Panc1 (cell line): ENCODE measurements around the gene PAX5. TPM values are rescaled to one million over a fixed set of nuclear protein-coding genes. Genes with fewer than 3 reads are reported as not detected.

ENCODE experiments used
- ATAC-seq: fragments of 200-7000 bp; cut with Tn5 transposase; 2 replicates; pipeline ENCODE4 v1.9.1; 2020; ENCODE audit warnings: mild to moderate bottlenecking, moderate library complexity
- BruUV-seq: library from RNA; stranded (reverse); fragments of 400-500 nt; replicated peaks from 2 replicates; lab custom pipeline; 2021; lab: Mats Ljungman, UMichigan
- CTCF ChIA-PET: fragments of 300-600 bp; sonication (Branson Sonifier 250); formaldehyde crosslinking; loops from one replicate; lab custom pipeline; 2022; ENCODE audit warnings: antibody characterized with exemption; lab: Charles Lee
- POLR2A ChIA-PET: fragments of 300-600 bp; sonication (Branson Sonifier 250); formaldehyde crosslinking; loops from one replicate; lab custom pipeline; 2022; ENCODE audit warnings: antibody characterized with exemption; lab: Charles Lee
- DNase-seq: peaks from one replicate; pipeline ENCODE4 v3.0.0-alpha.2; 2010; ENCODE audit warnings: low read depth, low spot score
- H3K27ac ChIP-seq: 2 replicates; pipeline ENCODE4 v1.5.1; 2011; ENCODE audit warnings: mild to moderate bottlenecking, low read length, inconsistent platforms
- H3K27me3 ChIP-seq: fragments of 200-500 bp; sonication (Bioruptor generic); 2 replicates; pipeline ENCODE4 v1.6.0; 2014; ENCODE audit warnings: low read length, inconsistent platforms; ENCODE audit not compliant: control insufficient read depth, insufficient read depth
- H3K36me3 ChIP-seq: fragments of 200-500 bp; sonication (Bioruptor generic); 2 replicates; pipeline ENCODE4 v1.5.1; 2014; ENCODE audit warnings: inconsistent platforms, mild to moderate bottlenecking, low read length, moderate library complexity; ENCODE audit not compliant: control insufficient read depth, insufficient read depth
- H3K4me1 ChIP-seq: 2 replicates; pipeline ENCODE4 v1.5.1; 2011; ENCODE audit warnings: inconsistent platforms, mild to moderate bottlenecking, low read length, moderate library complexity; ENCODE audit not compliant: control insufficient read depth, insufficient read depth
- H3K4me3 ChIP-seq, 2 experiments: 2 replicates each; pipeline ENCODE4 v1.5.1; 2011 to 2012; ENCODE audit warnings: low read depth in 2 of 2, low read length in 2 of 2, mild to moderate bottlenecking in 2 of 2, inconsistent platforms in 1 of 2, moderate library complexity in 1 of 2
- H3K9me3 ChIP-seq: fragments of 200-500 bp; sonication (Bioruptor generic); 2 replicates; pipeline ENCODE4 v1.5.1; 2014; ENCODE audit warnings: low read depth, mild to moderate bottlenecking, inconsistent platforms, low read length, moderate library complexity; ENCODE audit not compliant: control insufficient read depth, insufficient read depth
- POLR2AphosphoS5 ChIP-seq: IDR thresholded peaks from 2 replicates; pipeline ENCODE4 v1.6.1; 2012; ENCODE audit warnings: mild to moderate bottlenecking, low read depth, low read length, moderate library complexity
- SIN3A ChIP-seq: IDR thresholded peaks from 2 replicates; pipeline ENCODE4 v1.6.1; 2012; ENCODE audit warnings: low read depth, mild to moderate bottlenecking, low read length, moderate library complexity, borderline replicate concordance; ENCODE audit not compliant: insufficient read depth
- TCF7L2 ChIP-seq: IDR thresholded peaks from 2 replicates; pipeline ENCODE4 v1.6.1; 2011; ENCODE audit warnings: mild to moderate bottlenecking, low read depth, low read length, inconsistent platforms
- in situ Hi-C: cut with HindIII; loops from 2 replicates; pipeline ENCODE4 v1.10.0; 2016; ENCODE audit warnings: low sequenced_read_pairs, low pct_unique_long_range_greater_than_20kb
- intact Hi-C: fragments of 100-400 bp; cut with micrococcal nuclease; formaldehyde crosslinking; loops from one replicate; pipeline ENCODE4 v1.10.0; 2022; ENCODE audit not compliant: unreplicated experiment
- total RNA-seq: library from RNA; stranded (reverse); gene quantifications from one replicate; pipeline ENCODE4 v1.2.1, GENCODE V29; 2021; ENCODE audit not compliant: unreplicated experiment
- TF ChIP-seq, protein P1 (sequence below): fragments of 450-650 bp; IDR thresholded peaks from 2 replicates; pipeline ENCODE4 v1.5.1; 2017; ENCODE audit warnings: mild to moderate bottlenecking
- TF ChIP-seq, protein P2 (sequence below), 2 experiments: IDR thresholded peaks; 2 replicates each; pipeline ENCODE4 v1.6.1; 2011 to 2012; ENCODE audit warnings: low read depth in 2 of 2, control low read depth in 1 of 2, low read length in 1 of 2, mild to moderate bottlenecking in 1 of 2, moderate library complexity in 1 of 2; ENCODE audit not compliant: insufficient read depth in 1 of 2

PAX5 gene
- total RNA-seq, 1 experiment from 2014 or later = 0.39 TPM

GRCh38 chr9:37010180-37010579 lies 23.9 kb downstream of the PAX5 start:
- H3K36me3 ChIP-seq = no peaks in the 10 kb centered on the region
- ATAC-seq (no peak), DNase-seq (no peak)
- CTCF ChIA-PET = interaction anchor here (1.0 kb wide), 2 partner anchors 8 to 137 kb away, joined by 4 to 5 read pairs; no protein-coding TSS in a partner anchor
- intact Hi-C loops = no loop called here
- TF ChIP-seq, protein P1, sequence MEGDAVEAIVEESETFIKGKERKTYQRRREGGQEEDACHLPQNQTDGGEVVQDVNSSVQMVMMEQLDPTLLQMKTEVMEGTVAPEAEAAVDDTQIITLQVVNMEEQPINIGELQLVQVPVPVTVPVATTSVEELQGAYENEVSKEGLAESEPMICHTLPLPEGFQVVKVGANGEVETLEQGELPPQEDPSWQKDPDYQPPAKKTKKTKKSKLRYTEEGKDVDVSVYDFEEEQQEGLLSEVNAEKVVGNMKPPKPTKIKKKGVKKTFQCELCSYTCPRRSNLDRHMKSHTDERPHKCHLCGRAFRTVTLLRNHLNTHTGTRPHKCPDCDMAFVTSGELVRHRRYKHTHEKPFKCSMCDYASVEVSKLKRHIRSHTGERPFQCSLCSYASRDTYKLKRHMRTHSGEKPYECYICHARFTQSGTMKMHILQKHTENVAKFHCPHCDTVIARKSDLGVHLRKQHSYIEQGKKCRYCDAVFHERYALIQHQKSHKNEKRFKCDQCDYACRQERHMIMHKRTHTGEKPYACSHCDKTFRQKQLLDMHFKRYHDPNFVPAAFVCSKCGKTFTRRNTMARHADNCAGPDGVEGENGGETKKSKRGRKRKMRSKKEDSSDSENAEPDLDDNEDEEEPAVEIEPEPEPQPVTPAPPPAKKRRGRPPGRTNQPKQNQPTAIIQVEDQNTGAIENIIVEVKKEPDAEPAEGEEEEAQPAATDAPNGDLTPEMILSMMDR = no peak
- TF ChIP-seq SIN3A (no peak), TCF7L2 (no peak), POLR2AphosphoS5 (no peak)
- TF ChIP-seq, protein P2, sequence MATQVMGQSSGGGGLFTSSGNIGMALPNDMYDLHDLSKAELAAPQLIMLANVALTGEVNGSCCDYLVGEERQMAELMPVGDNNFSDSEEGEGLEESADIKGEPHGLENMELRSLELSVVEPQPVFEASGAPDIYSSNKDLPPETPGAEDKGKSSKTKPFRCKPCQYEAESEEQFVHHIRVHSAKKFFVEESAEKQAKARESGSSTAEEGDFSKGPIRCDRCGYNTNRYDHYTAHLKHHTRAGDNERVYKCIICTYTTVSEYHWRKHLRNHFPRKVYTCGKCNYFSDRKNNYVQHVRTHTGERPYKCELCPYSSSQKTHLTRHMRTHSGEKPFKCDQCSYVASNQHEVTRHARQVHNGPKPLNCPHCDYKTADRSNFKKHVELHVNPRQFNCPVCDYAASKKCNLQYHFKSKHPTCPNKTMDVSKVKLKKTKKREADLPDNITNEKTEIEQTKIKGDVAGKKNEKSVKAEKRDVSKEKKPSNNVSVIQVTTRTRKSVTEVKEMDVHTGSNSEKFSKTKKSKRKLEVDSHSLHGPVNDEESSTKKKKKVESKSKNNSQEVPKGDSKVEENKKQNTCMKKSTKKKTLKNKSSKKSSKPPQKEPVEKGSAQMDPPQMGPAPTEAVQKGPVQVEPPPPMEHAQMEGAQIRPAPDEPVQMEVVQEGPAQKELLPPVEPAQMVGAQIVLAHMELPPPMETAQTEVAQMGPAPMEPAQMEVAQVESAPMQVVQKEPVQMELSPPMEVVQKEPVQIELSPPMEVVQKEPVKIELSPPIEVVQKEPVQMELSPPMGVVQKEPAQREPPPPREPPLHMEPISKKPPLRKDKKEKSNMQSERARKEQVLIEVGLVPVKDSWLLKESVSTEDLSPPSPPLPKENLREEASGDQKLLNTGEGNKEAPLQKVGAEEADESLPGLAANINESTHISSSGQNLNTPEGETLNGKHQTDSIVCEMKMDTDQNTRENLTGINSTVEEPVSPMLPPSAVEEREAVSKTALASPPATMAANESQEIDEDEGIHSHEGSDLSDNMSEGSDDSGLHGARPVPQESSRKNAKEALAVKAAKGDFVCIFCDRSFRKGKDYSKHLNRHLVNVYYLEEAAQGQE (IDR thresholded peaks at IDR 0.05; ENCODE audit: insufficient read depth in 1 of 2, low read depth in 2 of 2, low read length in 1 of 2) = no peak
- peaks cover 59% of the 10 kb centered on the region for H3K27me3 ChIP-seq
- BruUV-seq = no TSS peak
- POLR2A ChIA-PET = no interaction called here
- H3K4me3 ChIP-seq = no peak overlapping the region
- no peaks in the 10 kb centered on the region for H3K4me1 ChIP-seq
- in situ Hi-C loops = no loop called here
- no peaks in the 10 kb centered on the region for H3K9me3 ChIP-seq
- no peak overlapping the region for H3K27ac ChIP-seq

- Histone ChIP-seq H3K4me1 (no peaks in the 10 kb centered on the region), H3K4me3 (no peak overlapping the region), H3K27ac (no peak overlapping the region), H3K27me3 (peaks cover 50% of the 10 kb centered on the region), H3K36me3 (no peaks in the 10 kb centered on the region), H3K9me3 (no peaks in the 10 kb centered on the region)
- ChIA-PET CTCF (interaction anchor here (1.2 to 1.6 kb wide), 2 partner anchors 12 to 322 kb away, joined by 3 to 4 read pairs; no protein-coding TSS in a partner anchor), POLR2A (no interaction called here)
- ATAC-seq (no peak), DNase-seq (no peak)
- no TSS peak for BruUV-seq
- in situ Hi-C loops (no loop called here), intact Hi-C loops (no loop called here)
- TF ChIP-seq, protein P2 (IDR thresholded peaks at IDR 0.05; ENCODE audit: insufficient read depth in 1 of 2, low read depth in 2 of 2, low read length in 1 of 2) = no peak
- no peak for TF ChIP-seq POLR2AphosphoS5
- TF ChIP-seq, protein P1 = no peak
- no peak for TF ChIP-seq SIN3A
- no peak for TF ChIP-seq TCF7L2
Observed at GRCh38 chr9:37007295-37007694, 26.8 kb downstream of the PAX5 start.
